Astrocyte of the spinal cord (primary cell): ENCODE results near the gene RERG.

Source experiments
- DNase-seq: peaks from one replicate; pipeline ENCODE4 v3.0.0; 2011; ENCODE audit warnings: low read depth, low spot score
- H3K4me3 ChIP-seq: 2 replicates; pipeline ENCODE4 v1.5.1; 2011; ENCODE audit warnings: low read depth, mild to moderate bottlenecking, low read length, moderate library complexity
- CTCF ChIP-seq: IDR thresholded peaks from 2 replicates; pipeline ENCODE4 v1.5.1; 2012; ENCODE audit warnings: low read depth, mild to moderate bottlenecking, low read length, inconsistent platforms
- in situ Hi-C: cut with HindIII; loops from 2 replicates; pipeline ENCODE4 v1.10.0; 2017; ENCODE audit warnings: low sequenced_read_pairs

Gene RERG

DNA sequence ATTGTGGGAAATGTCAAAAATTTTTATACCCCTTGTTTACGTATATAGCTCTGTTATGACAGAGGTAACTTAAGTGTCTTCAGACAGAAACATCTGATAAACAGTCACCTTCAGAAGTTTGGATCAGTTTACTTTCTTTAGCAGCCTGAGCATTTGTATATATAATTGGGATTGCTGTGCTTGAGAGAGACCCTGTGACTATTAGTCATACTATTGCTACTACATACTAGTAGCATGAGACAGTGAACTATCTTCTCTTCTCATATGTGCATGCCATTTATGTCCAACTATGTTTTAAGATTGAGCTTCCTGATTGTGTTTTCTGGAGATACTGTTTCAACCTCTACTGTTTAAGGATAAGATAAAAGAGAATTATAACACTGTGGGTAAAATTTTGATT is 146.9 kb downstream of the RERG start:
- TF ChIP-seq CTCF = no peak
- in situ Hi-C loops = no loop called here
- no peak for DNase-seq
- no peak overlapping the region for H3K4me3 ChIP-seq

DNA sequence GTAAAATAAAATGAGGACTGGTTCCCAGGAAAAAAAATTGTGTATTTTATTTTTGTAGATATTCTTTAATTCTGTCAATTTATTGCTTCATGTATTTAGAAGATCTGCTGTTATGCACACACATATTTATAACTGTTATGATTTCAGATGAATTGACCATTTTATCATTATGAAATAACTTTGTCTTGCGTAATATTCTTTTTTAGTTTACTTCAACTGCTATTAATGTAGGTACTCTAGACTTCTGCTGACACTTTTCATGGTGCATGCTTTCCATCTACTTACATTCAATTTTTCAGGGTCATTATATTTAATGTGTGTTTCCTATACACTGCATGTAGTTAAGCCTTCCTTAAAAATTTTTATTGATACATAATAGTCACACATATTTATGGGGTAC is 162.1 kb downstream of the RERG start:
- no peak for TF ChIP-seq CTCF
- DNase-seq = no peak
- in situ Hi-C loops = no loop called here
- no peak overlapping the region for H3K4me3 ChIP-seq
